Thyroid gland (tissue), 4 donors: ENCODE results near the gene FHIT.

Experiments
- CTCF ChIP-seq, 6 experiments: fragments of 200-600 bp in 3 of 6; fragments of 450-650 bp in 3 of 6; sonication (generic) in 3 of 6; IDR thresholded peaks; one replicate each; pipeline ENCODE4 v1.5.1; 2016 to 2019; ENCODE audit warnings: antibody characterized with exemption in 6 of 6, mild to moderate bottlenecking in 2 of 6, inconsistent platforms in 1 of 6, moderate library complexity in 1 of 6
- POLR2A ChIP-seq, 2 donors: fragments of 450-650 bp; IDR thresholded peaks; one replicate each; pipeline ENCODE4 v1.6.1; 2017; ENCODE audit warnings: antibody characterized with exemption in 2 of 2, mild to moderate bottlenecking in 2 of 2, moderate library complexity in 1 of 2

- TF ChIP-seq CTCF (IDR thresholded peaks at IDR 0.05) (no peak), POLR2A (IDR thresholded peaks at IDR 0.05) (no peak)
Observed at GRCh38 chr3:60384341-60384740, 866.9 kb downstream of the FHIT start.
